AG04449 (cell line): Measurements from ENCODE around the gene NCAM1.

Source experiments
- CTCF ChIA-PET: fragments of 350-600 bp; formaldehyde crosslinking; extraction: SDS; loops from one replicate; lab custom pipeline; 2021; ENCODE audit warnings: antibody characterized with exemption; lab: Yijun Ruan, JAX
- POLR2A ChIA-PET: fragments of 400-600, 350-600 bp; formaldehyde crosslinking; extraction: SDS; loops from one replicate; lab custom pipeline; 2020; ENCODE audit warnings: antibody characterized with exemption, inconsistent platforms; lab: Yijun Ruan, JAX
- DNase-seq: peaks from one replicate; pipeline ENCODE4 v3.0.0-alpha.2; 2010; ENCODE audit warnings: low read depth, low spot score
- H3K4me3 ChIP-seq: 2 replicates; pipeline ENCODE4 v1.5.1; 2011; ENCODE audit warnings: low read depth, mild to moderate bottlenecking, control low read depth, low read length
- CTCF ChIP-seq: IDR thresholded peaks from one replicate; pipeline ENCODE4 v1.5.1; 2011; ENCODE audit warnings: mild to moderate bottlenecking, moderate library complexity, low read length, control low read depth, inconsistent platforms; ENCODE audit not compliant: insufficient read depth; ENCODE audit errors: missing control alignments

NCAM1 gene

GRCh38 chr11:112972399-112973145 is 11.4 kb downstream of the NCAM1 start:
- DNase-seq: no peak
- ChIA-PET CTCF (no interaction called here), POLR2A (no interaction called here)
- H3K4me3 ChIP-seq: no peak overlapping the region
- TF ChIP-seq CTCF: no peak

- ChIA-PET CTCF (no interaction called here), POLR2A (no interaction called here)
- no peak overlapping the region for H3K4me3 ChIP-seq
- no peak for DNase-seq
- TF ChIP-seq CTCF: no peak
Measured at GRCh38 chr11:112975051-112975450, 13.8 kb downstream of the NCAM1 start.

- POLR2A ChIA-PET: no interaction called here
- CTCF ChIA-PET: no interaction called here
- H3K4me3 ChIP-seq: no peak overlapping the region
- no peak for DNase-seq
- no peak for TF ChIP-seq CTCF
Measured at GRCh38 chr11:112975493-112975892, 14.3 kb downstream of the NCAM1 start.

- no peak for TF ChIP-seq CTCF
- CTCF ChIA-PET: no interaction called here
- H3K4me3 ChIP-seq: no peak overlapping the region
- no peak for DNase-seq
- POLR2A ChIA-PET: no interaction called here
Measured at GRCh38 chr11:112977755-112978154, 16.5 kb downstream of the NCAM1 start.

- ChIA-PET POLR2A (no interaction called here), CTCF (no interaction called here)
- no peak for DNase-seq
- no peak for TF ChIP-seq CTCF
- no peak overlapping the region for H3K4me3 ChIP-seq
Measured at GRCh38 chr11:112983887-112984286, 22.7 kb downstream of the NCAM1 start.

GRCh38 chr11:112989198-112989597 is 28.0 kb downstream of the NCAM1 start:
- H3K4me3 ChIP-seq: no peak overlapping the region
- TF ChIP-seq CTCF: no peak
- CTCF ChIA-PET: no interaction called here
- DNase-seq: no peak
- POLR2A ChIA-PET: no interaction called here
